GM18505 (cell line): ENCODE results near the gene PHAX.
"Not testable (repeated sequence)": the region's sequence is repeated elsewhere in the genome, so short reads cannot be mapped to it uniquely, and the experiment has no call there.

ENCODE experiments used
- ATAC-seq: cut with Tn5 transposase; IDR thresholded peaks from one replicate; pipeline ENCODE4 v1.9.1; 2021; ENCODE audit not compliant: unreplicated experiment
- POLR2A ChIP-seq: IDR thresholded peaks from 4 replicates; pipeline ENCODE4 v1.6.1; 2011; ENCODE audit warnings: borderline replicate concordance; ENCODE audit not compliant: insufficient read depth, insufficient read length; ENCODE audit errors: extremely low read depth

PHAX gene

DNA sequence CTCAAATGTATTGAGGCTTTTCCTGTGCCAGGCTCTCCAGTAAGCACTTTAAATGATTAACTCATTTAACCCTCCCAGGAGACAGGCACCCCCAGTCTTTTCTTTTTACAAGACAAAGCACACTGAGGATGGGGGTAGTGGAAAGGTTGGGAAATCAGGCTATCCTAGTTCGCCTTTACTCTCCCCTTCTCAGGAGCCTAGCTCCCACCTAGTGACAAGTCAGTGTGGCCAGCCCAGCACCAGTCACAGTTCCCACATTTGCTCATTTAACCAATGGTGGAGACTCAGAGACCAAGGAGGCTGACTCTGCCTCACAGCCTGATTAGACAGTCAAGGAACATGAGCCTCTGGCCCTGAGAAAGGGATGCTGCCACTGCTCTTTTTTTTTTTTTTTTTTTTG, 9.2 kb upstream of the PHAX start:
- TF ChIP-seq POLR2A = no peak
- ATAC-seq = no peak

DNA sequence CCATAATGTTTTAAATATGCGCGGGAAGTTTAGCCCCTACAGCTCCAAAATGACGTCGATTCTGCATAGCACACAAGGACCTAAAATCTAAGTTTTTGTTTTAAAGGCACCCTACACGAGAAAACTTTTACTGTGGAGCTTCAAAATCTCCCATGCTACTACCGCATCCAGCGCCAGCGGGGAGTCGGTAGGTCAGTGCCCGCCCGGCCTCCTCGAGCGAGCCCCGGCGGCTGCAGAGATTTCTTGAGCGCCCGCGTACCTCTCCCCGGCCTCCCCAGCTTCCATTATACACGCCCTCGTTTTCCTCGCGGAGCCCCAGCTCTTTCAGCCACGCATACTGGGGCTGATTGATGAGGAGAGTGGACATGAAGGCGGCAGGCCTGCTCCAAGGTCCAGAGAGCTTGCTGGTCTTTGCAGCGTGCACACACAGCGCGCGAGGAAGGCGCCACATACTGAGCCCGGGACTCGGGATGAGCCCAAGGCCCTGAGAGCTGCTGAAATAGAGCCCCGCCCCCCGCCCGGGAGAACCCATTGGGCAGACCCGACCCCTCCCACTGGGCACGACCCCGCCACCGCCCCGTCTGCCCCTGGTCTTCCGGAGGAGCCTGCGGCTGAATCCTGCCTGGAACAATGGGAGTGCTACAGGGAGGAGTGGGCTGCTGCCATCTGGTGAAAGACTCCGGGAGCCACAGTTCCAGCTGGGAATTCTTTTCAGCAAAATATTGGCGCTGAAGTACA, 5.8 kb upstream of the PHAX start, which contains the start of gene ALDH7A1:
ALDH7A1 (minus strand) TSS at position 472 of the 738 bp plus-strand sequence; CDS start at position 451, 21 bp downstream.
- ATAC-seq = peak; percentile 84
- peak; percentile 49 for TF ChIP-seq POLR2A

DNA sequence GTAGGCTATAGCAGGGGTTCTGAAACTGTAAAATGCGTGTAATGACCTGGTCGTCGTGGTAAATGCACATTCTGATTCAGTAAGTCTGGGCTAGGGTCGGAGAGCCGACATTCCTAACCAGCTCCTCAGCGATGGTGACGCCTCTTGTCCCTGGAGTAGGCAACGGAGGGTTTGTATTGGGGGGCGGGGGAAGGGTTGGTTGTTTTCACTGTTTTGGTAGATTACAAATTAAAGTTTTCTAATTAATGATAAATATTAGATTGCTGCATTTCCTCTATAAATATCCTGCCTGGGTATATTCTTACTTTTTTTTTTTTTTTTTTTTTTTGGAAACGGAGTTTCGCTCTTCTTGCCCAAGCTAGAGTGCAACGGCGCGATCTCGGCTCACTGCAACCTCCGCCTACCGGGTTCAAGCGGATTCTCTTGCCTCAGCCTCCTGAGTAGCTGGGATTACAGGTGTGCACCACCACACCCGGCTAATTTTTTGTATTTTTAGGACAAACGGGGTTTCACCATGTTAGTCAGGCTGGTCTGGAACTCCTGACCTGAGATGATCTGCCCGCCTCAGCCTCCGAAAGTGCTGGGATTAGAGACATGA, 5.2 kb upstream of the PHAX start:
- peak; percentile 30 for ATAC-seq
- TF ChIP-seq POLR2A = no peak

DNA sequence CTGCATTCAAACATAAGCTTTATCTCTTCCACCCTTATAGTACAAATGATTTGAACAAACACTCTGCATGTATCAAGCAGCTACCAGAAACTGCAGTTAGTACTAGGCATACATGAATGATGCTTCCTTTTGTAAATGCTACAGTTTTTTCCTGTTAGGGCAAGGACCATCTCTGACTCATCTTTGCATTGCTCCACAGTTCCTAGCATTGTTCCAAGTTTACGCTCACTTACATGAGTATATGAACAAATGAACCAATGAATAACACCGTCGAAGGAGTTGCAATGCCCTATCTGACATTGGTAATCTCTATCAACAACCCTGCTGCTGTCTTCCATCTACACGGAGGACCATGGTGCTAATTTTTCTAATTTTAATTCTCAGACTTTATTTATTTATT, 3.6 kb upstream of the PHAX start:
- TF ChIP-seq POLR2A = no peak
- ATAC-seq = no peak

DNA sequence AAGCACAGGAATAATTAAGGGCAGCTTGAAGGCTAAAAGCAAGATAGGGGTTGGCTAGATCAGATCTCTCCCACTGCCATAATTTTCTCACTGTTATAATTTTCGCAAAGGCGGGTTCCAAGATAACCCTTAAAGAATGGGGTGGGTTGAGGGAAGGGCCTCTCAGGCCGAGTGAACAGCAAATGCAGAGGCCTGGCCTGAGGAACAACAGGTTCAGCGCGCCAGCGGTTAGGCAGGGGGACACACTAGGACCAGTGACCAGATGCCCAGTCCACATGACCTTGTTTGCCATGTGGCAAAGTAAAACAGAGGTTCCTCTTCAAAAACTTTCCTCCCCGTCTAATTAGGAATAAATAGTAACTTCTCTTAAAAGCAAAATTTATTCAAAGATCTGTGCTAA, 1.2 kb upstream of the PHAX start:
- no peak for ATAC-seq

DNA sequence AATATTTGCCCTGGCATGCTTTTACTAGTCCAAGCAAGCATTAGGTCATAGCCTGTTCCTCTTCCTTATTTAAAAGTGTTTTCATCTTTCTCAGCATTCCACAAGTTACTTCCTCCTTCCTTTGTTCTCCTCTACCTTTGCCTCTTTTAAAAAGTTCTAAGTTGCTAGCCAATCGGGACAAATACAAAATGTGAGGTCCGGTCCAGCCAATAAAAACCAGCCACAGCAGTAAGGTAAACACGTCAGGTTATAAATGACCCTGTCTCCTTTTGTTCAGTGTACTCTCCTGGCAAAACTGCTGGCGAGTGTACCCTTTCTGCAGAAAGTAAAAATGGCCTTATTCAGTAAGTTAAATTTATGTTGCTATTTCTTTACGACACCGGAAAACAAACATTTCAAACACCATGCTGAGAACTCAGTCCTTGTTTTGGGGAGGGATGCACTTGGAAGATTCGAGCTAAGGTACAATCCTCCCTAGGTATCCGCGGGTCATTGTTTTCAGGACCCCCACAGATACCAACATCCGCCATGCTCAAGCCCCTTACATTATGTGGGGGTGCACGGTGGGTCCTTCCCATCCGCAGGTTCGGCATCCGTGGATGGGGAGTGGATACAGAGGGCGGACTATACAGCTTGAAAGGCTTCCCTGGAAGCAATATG, 646 bp upstream of the PHAX start:
- ATAC-seq = not testable (repeated sequence)

More for the DNA sequence above, 1.2 kb upstream of the PHAX start:
- no peak for TF ChIP-seq POLR2A

DNA sequence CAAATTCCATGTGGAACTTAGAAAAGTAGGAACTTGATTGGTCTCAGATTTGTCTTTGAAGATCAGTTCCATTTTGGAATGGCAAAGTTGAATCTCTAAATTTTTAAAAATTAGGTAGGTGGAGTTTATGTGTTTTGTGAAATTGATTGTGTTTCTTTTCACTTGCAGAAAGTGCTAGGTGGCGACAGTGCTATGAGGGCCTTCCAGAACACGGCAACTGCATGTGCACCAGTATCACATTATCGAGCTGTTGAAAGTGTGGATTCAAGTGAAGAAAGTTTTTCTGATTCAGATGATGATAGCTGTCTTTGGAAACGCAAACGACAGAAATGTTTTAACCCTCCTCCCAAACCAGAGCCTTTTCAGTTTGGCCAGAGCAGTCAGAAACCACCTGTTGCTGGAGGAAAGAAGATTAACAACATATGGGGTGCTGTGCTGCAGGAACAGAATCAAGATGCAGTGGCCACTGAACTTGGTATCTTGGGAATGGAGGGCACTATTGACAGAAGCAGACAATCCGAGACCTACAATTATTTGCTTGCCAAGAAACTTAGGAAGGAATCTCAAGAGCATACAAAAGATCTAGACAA, 2.8 kb downstream of the PHAX start:
- no peak for ATAC-seq
- TF ChIP-seq POLR2A = no peak

DNA sequence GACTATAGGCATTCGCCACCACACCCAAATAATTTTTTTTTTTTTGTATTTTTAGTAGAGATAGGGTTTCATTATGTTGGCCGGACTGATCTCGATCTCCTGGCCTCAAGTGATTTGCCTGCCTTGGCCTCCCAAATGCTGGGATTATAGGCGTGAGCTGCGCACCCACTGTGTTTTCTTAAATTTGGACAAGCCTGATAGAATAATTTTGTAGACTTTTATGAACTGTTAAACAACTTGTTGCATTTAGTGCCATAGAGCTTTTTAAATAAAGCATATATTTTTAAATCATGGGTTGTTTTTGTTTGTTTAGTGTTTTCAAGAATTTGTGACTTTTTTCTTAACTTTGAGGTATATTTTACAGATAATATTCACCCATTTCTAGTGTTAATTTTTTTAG, 4.8 kb downstream of the PHAX start:
- TF ChIP-seq POLR2A = no peak
- ATAC-seq = no peak

DNA sequence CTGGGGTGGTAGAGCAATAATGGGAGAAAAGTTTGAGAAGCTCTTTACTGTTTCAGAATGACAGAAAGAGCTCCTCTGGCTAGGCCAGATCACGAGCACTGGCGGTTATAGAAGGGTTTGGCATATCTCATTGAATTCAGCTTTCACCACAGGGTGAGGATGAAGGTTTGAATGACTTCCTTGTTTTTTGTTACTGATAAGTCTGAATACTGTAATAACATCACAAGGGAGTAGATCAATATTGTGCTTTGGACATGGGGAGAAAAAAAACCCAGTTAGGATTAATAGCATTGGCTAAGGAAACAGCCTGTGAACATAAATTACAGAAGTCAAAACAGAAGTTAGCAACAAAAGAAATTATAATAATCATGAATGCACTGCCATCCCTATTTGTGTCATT, 9.4 kb downstream of the PHAX start:
- TF ChIP-seq POLR2A = no peak
- ATAC-seq = no peak

DNA sequence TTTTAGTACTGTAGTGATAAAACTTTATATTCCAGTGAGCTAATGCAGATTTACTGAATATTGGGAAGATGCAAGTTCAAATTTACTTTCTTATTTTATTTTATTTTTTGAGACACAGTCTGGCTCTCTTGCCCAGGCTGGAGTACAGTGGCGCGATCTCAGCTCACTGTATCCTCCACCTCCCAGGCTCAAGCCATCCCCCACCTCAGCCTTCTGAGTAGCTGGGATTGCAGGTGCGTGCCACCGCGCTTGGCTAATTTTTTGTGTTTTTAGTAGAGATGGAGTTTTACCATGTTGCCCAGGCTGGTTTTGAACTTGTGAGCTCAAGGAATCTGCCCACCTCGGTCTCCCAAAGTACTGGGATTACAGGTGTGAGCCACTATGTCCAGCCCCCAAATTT, 9.9 kb downstream of the PHAX start:
- no peak for ATAC-seq
- no peak for TF ChIP-seq POLR2A

DNA sequence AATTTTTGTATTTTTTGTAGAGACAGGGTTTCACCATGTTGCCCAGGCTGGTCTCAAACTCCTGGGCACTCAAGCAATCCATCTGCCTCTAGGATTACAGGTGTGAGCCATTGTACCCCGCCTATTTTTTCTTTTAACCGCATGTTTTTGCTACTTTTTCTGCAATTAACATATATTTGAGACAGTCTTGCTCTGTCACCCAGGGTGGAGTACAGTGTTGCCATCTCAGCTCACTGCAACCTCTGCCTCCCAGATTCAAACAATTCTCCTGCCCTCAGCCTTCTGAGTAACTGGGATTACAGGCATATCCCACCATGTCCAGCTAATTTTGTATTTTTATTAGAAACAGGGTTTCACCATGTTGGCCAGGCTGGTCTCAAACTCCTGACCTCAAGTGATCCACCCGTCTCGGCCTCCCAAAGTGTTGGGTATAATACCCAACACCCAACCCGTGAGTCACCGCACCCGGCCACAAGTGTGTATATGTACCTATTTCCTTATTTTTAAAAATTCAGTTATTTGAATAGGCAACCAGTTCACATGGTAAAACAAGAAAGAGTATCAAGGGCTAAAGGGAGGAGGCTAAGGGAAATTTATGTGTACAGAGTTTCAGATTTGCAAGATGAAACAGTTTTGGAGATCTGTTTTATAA, 13.3 kb downstream of the PHAX start:
- no peak for TF ChIP-seq POLR2A
- no peak for ATAC-seq

DNA sequence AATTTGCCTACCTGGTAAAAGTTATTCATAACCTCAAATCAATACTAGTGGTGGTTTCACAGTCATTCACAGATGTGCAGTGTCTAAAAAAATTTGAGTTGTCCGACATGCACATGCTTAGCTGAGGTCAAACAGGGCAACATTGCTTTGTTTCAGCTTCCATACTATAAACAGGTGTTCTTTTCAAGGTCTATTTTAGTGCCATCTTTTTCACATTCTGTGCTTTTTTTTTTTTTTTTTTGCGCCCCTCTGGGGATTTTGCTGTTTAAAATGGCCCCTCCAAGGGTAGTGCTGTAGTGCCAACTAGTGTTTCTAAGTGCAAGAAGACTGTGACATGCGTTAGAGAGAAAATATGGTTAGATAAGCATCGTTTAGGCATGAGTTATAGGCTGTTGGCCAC, 14.5 kb downstream of the PHAX start:
- TF ChIP-seq POLR2A = no peak
- peak; percentile 82 for ATAC-seq

DNA sequence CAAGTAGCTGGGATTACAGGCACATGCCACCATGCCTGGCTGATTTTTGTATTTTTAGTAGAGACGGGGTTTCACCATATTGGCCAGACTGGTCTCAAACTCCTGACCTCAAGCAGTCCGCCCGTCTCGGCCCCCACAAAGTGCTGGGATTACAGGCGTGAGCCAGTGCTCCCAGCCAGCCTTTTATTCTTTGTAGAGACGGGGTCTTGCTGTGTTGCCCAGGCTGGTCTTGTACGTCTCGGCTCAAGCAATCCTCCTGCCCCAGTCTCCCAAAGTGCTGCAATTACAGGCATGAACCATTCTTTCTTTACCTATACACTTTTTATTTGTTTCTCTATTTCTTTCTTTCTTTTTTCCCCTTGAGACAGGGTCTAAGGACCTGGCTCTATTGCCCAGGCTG, 16.9 kb downstream of the PHAX start:
- not testable (repeated sequence) for ATAC-seq
